CD4-positive, alpha-beta T cell treated with Interleukin-4 for 1 hour (primary cell): ENCODE measurements around the gene PLIN4.

Experiments used
- DNase-seq, 2 donors: peaks; one replicate each; pipeline ENCODE4 v3.0.0-alpha.2; 2020 to 2022

The PLIN4 gene

GRCh38 chr19:4452230-4452990 is 65.9 kb downstream of the PLIN4 start:
- DNase-seq: no peak
